Stomach (tissue), 9 donors: ENCODE measurements around the gene URB1. TPM values are rescaled to one million over a fixed set of nuclear protein-coding genes. Genes with fewer than 3 reads are reported as not detected.

Experiments
- DNase-seq, 2 donors: peaks; one replicate each; pipeline versions ENCODE4 v3.0.0 to v3.0.0-alpha.2; 2013 to 2019
- H3K27ac ChIP-seq, 5 donors: fragments of 200-600 bp in 4 of 5; sonication (generic) in 4 of 5; one replicate each; pipeline ENCODE4 v1.5.1; 2013 to 2019; ENCODE audit warnings: mild to moderate bottlenecking in 1 of 5, moderate library complexity in 1 of 5
- H3K27me3 ChIP-seq, 3 donors: fragments of 200-600 bp; sonication (generic); one replicate each; pipeline ENCODE4 v1.5.1; 2017 to 2019; ENCODE audit warnings: mixed run types in 1 of 3
- H3K36me3 ChIP-seq, 4 donors: fragments of 200-600 bp; sonication (generic); 1 replicate in 3 of 4; 2 replicates in 1 of 4; pipeline ENCODE4 v1.5.1; 2016 to 2019
- H3K4me1 ChIP-seq, 4 donors: fragments of 200-600 bp; sonication (generic); one replicate each; pipeline ENCODE4 v1.5.1; 2016 to 2019
- H3K4me3 ChIP-seq, 4 donors: fragments of 200-600 bp; sonication (generic) in 3 of 4; one replicate each; pipeline ENCODE4 v1.5.1; 2016 to 2019; ENCODE audit warnings: mild to moderate bottlenecking in 1 of 4
- H3K9me3 ChIP-seq, 4 donors: fragments of 200-600 bp; sonication (generic); one replicate each; pipeline ENCODE4 v1.5.1; 2016 to 2019
- CTCF ChIP-seq, 7 experiments: fragments of 450-650 bp in 4 of 7; fragments of 200-600 bp in 3 of 7; sonication (generic) in 3 of 7; IDR thresholded peaks; one replicate each; pipeline ENCODE4 v1.5.1; 2016 to 2019; ENCODE audit warnings: antibody characterized with exemption in 7 of 7, control low read depth in 2 of 7, mild to moderate bottlenecking in 1 of 7
- EP300 ChIP-seq: sonication (generic); formaldehyde crosslinking; IDR thresholded peaks from one replicate; pipeline ENCODE4 v1.6.1; 2017; ENCODE audit warnings: antibody characterized with exemption
- POLR2A ChIP-seq, 4 donors: fragments of 450-650 bp; IDR thresholded peaks; one replicate each; pipeline ENCODE4 v1.6.1; 2016; ENCODE audit warnings: antibody characterized with exemption in 4 of 4, control low read depth in 2 of 4, mild to moderate bottlenecking in 1 of 4, moderate library complexity in 1 of 4
- POLR2AphosphoS5 ChIP-seq, 3 donors: sonication (generic); formaldehyde crosslinking; IDR thresholded peaks; one replicate each; pipeline ENCODE4 v1.6.1; 2016; ENCODE audit warnings: antibody characterized with exemption in 3 of 3
- WGBS, 5 donors: extraction: QIAGEN DNeasy Blood & Tissue Kit in 3 of 5; methylation state at CpG; one replicate each; pipeline versions ENCODE4 v1.1.5 to v1.1.7; 2013 to 2018; 5-methylcytosine and 5-hydroxymethylcytosine counted together
- intact Hi-C: fragments of 100-400 bp; cut with DNase I; formaldehyde crosslinking; loops from one replicate; pipeline ENCODE4 v1.15.1; 2023; ENCODE audit warnings: low total_unique reads
- polyA plus RNA-seq, 3 donors: library from polyadenylated mRNA; stranded (reverse); fragments of 200-250 nt; gene quantifications; one replicate each; pipeline ENCODE4 v1.2.3, GENCODE V29; 2013
- total RNA-seq, 5 donors: library from RNA; depleted of rRNA; stranded (reverse); fragments of >200 nt; gene quantifications; one replicate each; pipeline versions ENCODE4 v1.1.0 to v1.2.3, GENCODE V29; 2014 to 2016
- donor health status: healthy with polysubstance abuse.
- donor health status: Bipolar disorder and iron deficiency.
- donor health status: healthy.

The URB1 gene
- total and polyA plus RNA-seq, 8 donors = 1.2 to 16.3 (median 10.2) TPM

GRCh38 chr21:32388306-32388705, 4.5 kb downstream of the URB1 start:
- no peaks in the 10 kb centered on the region for H3K9me3 ChIP-seq
- H3K27me3 ChIP-seq = no peaks in the 10 kb centered on the region
- TF ChIP-seq POLR2A (IDR thresholded peaks at IDR 0.05) (no peak), CTCF (IDR thresholded peaks at IDR 0.05) (no peak), POLR2AphosphoS5 (IDR thresholded peaks at IDR 0.05) (no peak), EP300 (no peak)
- DNase-seq = no peak
- 77 to 86% (median 83%) methylated on average over 9 of the region's 9 CpGs for WGBS, 5 donors
- peaks cover 15 to 39% (median 33%) of the 10 kb centered on the region in 4 donors for H3K4me1 ChIP-seq
- no peak overlapping the region for H3K27ac ChIP-seq
- H3K36me3 ChIP-seq = peaks cover 10 to 36% (median 23%) of the 10 kb centered on the region in 4 donors
- intact Hi-C loops = no loop called here
- no peak overlapping the region for H3K4me3 ChIP-seq

GRCh38 chr21:32387151-32387550, 5.7 kb downstream of the URB1 start:
- 94 to 97% (median 96%) methylated on average over 8 of the region's 8 CpGs for WGBS, 5 donors
- Histone ChIP-seq H3K36me3 (peaks cover 20 to 47% (median 34%) of the 10 kb centered on the region in 4 donors), H3K4me3 (no peak overlapping the region), H3K27ac (no peak overlapping the region), H3K9me3 (no peaks in the 10 kb centered on the region), H3K27me3 (no peaks in the 10 kb centered on the region), H3K4me1 (peaks cover 10 to 42% (median 28%) of the 10 kb centered on the region in 4 donors)
- TF ChIP-seq EP300 (no peak), CTCF (IDR thresholded peaks at IDR 0.05) (no peak), POLR2A (IDR thresholded peaks at IDR 0.05) (no peak), POLR2AphosphoS5 (IDR thresholded peaks at IDR 0.05) (no peak)
- DNase-seq = no peak
- intact Hi-C loops = no loop called here

- DNase-seq = peak in 1 of 2 donors; percentile 31
- peaks cover 20 to 53% (median 38%) of the 10 kb centered on the region in 4 donors for H3K36me3 ChIP-seq
- TF ChIP-seq POLR2A (IDR thresholded peaks at IDR 0.05) = no peak
- no peak for TF ChIP-seq CTCF (IDR thresholded peaks at IDR 0.05)
- peak in 1 of 3 donors; percentile 16 for TF ChIP-seq POLR2AphosphoS5 (IDR thresholded peaks at IDR 0.05)
- TF ChIP-seq EP300 = no peak
- H3K9me3 ChIP-seq = no peaks in the 10 kb centered on the region
- H3K27me3 ChIP-seq = no peaks in the 10 kb centered on the region
- no peak overlapping the region for H3K4me3 ChIP-seq
- 42 to 64% (median 52%) methylated on average over 6 of the region's 6 CpGs for WGBS, 5 donors
- H3K4me1 ChIP-seq = peaks cover 2 to 38% (median 20%) of the 10 kb centered on the region in 4 donors
- peak overlapping the region in 1 of 5 donors; percentile 3 for H3K27ac ChIP-seq
- intact Hi-C loops = no loop called here
Observed at GRCh38 chr21:32386195-32386870, 6.5 kb downstream of the URB1 start.

GRCh38 chr21:32383812-32384211, 9.0 kb downstream of the URB1 start:
- no peaks in the 10 kb centered on the region for H3K9me3 ChIP-seq
- H3K4me1 ChIP-seq = peaks cover 0 to 25% (median 12%) of the 10 kb centered on the region in 4 donors
- no peaks in the 10 kb centered on the region for H3K27me3 ChIP-seq
- peaks cover 24 to 70% (median 59%) of the 10 kb centered on the region in 4 donors for H3K36me3 ChIP-seq
- DNase-seq = no peak
- 83 to 97% (median 93%) methylated on average over 6 of the region's 6 CpGs for WGBS, 5 donors
- intact Hi-C loops = no loop called here
- no peak overlapping the region for H3K4me3 ChIP-seq
- no peak overlapping the region for H3K27ac ChIP-seq
- TF ChIP-seq CTCF (IDR thresholded peaks at IDR 0.05) (no peak), POLR2A (IDR thresholded peaks at IDR 0.05) (no peak), EP300 (no peak), POLR2AphosphoS5 (IDR thresholded peaks at IDR 0.05) (no peak)
